Measurements from ENCODE around the gene TEDC1. TPM values are rescaled to one million over a fixed set of nuclear protein-coding genes. Genes with fewer than 3 reads are reported as not detected.

The TEDC1 gene
- polyA plus RNA-seq, 1 of the 3 experiments (the other 2 are of a cell fraction): 13.4 TPM

DNA sequence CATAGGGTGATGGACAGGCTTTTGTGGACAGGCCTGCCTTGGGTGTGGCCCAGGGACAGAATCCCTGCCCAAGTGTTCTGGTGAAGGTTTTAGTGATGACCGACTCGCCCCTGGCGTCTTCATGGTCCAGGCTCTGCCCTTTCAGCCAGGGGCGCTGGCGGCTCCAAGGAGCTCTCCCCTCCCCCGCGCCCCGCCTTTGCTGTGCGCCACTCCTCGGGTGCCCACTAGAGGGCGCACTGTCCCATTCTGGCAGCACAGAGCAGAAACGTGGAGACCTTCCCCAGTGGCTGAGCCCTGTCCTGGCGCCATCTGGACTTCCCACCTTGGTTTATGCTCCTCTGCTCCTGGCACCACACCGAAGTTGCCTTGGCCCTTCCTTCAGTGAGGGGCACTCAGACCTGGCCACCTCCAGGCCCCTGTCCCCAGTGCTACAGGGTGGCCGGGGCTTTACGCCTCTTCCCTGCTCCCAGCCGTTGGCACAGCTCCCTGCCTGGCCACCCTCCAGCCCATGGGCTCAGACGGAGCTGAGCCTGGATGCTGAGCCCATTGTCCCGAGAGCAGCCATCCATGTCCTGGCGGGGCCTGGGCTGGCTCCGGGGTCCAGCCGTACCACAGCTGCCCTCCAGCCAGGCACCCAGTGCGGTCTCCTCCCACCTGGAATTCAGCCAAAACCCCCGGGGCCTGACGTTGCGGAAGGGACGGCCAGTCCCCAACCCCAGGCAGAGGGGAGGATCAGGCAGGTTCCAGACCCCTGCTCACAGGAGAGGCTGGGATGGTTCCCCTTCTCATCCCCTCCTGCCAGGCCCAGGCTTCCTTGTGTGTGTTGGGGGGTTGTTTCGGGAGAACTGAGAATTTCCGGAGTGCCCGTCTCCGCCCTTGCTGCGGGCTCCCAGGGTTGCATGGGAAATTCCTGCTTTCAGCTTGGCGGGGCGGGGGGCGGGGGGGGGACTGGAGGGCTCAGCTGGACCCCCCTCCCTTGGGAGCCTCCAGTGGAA, 9.9 kb upstream of the TEDC1 start:
- H2AFZ ChIP-seq (ENCODE audit: low read depth): no peak overlapping the region
- no peak for TF ChIP-seq NRF1 (IDR thresholded peaks at IDR 0.05; ENCODE audit: low read depth, low read length)
- TF ChIP-seq, protein P1, sequence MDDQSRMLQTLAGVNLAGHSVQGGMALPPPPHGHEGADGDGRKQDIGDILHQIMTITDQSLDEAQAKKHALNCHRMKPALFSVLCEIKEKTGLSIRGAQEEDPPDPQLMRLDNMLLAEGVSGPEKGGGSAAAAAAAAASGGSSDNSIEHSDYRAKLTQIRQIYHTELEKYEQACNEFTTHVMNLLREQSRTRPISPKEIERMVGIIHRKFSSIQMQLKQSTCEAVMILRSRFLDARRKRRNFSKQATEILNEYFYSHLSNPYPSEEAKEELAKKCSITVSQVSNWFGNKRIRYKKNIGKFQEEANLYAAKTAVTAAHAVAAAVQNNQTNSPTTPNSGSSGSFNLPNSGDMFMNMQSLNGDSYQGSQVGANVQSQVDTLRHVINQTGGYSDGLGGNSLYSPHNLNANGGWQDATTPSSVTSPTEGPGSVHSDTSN (IDR thresholded peaks at IDR 0.05): peak; percentile 17; the same call in 1 of the 2 replicates
- TF ChIP-seq FOSL2 (IDR thresholded peaks at IDR 0.05; ENCODE audit: borderline replicate concordance, low read depth): no peak
- TF ChIP-seq, protein P2, sequence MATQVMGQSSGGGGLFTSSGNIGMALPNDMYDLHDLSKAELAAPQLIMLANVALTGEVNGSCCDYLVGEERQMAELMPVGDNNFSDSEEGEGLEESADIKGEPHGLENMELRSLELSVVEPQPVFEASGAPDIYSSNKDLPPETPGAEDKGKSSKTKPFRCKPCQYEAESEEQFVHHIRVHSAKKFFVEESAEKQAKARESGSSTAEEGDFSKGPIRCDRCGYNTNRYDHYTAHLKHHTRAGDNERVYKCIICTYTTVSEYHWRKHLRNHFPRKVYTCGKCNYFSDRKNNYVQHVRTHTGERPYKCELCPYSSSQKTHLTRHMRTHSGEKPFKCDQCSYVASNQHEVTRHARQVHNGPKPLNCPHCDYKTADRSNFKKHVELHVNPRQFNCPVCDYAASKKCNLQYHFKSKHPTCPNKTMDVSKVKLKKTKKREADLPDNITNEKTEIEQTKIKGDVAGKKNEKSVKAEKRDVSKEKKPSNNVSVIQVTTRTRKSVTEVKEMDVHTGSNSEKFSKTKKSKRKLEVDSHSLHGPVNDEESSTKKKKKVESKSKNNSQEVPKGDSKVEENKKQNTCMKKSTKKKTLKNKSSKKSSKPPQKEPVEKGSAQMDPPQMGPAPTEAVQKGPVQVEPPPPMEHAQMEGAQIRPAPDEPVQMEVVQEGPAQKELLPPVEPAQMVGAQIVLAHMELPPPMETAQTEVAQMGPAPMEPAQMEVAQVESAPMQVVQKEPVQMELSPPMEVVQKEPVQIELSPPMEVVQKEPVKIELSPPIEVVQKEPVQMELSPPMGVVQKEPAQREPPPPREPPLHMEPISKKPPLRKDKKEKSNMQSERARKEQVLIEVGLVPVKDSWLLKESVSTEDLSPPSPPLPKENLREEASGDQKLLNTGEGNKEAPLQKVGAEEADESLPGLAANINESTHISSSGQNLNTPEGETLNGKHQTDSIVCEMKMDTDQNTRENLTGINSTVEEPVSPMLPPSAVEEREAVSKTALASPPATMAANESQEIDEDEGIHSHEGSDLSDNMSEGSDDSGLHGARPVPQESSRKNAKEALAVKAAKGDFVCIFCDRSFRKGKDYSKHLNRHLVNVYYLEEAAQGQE (IDR thresholded peaks at IDR 0.05; ENCODE audit: low read depth, low read length): no peak
- TF ChIP-seq TCF12 (IDR thresholded peaks at IDR 0.05): peak; percentile 43; the same call in 1 of the 2 replicates
- no peak for TF ChIP-seq FOXJ3 (CRISPR knock-in tag; IDR thresholded peaks at IDR 0.05)
- TF ChIP-seq RAD21 (IDR thresholded peaks at IDR 0.05; ENCODE audit: low read length): peak; percentile 67
- TF ChIP-seq JUND (IDR thresholded peaks at IDR 0.05): no peak
- TF ChIP-seq, protein P3, sequence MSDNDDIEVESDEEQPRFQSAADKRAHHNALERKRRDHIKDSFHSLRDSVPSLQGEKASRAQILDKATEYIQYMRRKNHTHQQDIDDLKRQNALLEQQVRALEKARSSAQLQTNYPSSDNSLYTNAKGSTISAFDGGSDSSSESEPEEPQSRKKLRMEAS (IDR thresholded peaks at IDR 0.05; ENCODE audit: low read depth): peak; percentile 81
- TF ChIP-seq, protein P4, sequence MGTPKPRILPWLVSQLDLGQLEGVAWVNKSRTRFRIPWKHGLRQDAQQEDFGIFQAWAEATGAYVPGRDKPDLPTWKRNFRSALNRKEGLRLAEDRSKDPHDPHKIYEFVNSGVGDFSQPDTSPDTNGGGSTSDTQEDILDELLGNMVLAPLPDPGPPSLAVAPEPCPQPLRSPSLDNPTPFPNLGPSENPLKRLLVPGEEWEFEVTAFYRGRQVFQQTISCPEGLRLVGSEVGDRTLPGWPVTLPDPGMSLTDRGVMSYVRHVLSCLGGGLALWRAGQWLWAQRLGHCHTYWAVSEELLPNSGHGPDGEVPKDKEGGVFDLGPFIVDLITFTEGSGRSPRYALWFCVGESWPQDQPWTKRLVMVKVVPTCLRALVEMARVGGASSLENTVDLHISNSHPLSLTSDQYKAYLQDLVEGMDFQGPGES (IDR thresholded peaks at IDR 0.05; ENCODE audit: low read depth, low read length): no peak
- no peak; the same call in 1 of the 2 replicates for TF ChIP-seq SIN3A (IDR thresholded peaks at IDR 0.05; ENCODE audit: borderline replicate concordance, low read depth, low read length)
- no peak; the same call in 1 of the 2 replicates for TF ChIP-seq ELF1 (IDR thresholded peaks at IDR 0.05)
- TF ChIP-seq GATA2 (CRISPR knock-in tag; IDR thresholded peaks at IDR 0.05): no peak
- peak; percentile 76 for TF ChIP-seq MXI1 (IDR thresholded peaks at IDR 0.05; ENCODE audit: low read depth, low read length)
- no peak for TF ChIP-seq TAF1 (IDR thresholded peaks at IDR 0.05; ENCODE audit: borderline replicate concordance, low read depth, low read length)
- TF ChIP-seq, protein P5, sequence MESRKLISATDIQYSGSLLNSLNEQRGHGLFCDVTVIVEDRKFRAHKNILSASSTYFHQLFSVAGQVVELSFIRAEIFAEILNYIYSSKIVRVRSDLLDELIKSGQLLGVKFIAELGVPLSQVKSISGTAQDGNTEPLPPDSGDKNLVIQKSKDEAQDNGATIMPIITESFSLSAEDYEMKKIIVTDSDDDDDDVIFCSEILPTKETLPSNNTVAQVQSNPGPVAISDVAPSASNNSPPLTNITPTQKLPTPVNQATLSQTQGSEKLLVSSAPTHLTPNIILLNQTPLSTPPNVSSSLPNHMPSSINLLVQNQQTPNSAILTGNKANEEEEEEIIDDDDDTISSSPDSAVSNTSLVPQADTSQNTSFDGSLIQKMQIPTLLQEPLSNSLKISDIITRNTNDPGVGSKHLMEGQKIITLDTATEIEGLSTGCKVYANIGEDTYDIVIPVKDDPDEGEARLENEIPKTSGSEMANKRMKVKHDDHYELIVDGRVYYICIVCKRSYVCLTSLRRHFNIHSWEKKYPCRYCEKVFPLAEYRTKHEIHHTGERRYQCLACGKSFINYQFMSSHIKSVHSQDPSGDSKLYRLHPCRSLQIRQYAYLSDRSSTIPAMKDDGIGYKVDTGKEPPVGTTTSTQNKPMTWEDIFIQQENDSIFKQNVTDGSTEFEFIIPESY (IDR thresholded peaks at IDR 0.05; ENCODE audit: borderline replicate concordance, low read depth): no peak
- TF ChIP-seq, protein P6, sequence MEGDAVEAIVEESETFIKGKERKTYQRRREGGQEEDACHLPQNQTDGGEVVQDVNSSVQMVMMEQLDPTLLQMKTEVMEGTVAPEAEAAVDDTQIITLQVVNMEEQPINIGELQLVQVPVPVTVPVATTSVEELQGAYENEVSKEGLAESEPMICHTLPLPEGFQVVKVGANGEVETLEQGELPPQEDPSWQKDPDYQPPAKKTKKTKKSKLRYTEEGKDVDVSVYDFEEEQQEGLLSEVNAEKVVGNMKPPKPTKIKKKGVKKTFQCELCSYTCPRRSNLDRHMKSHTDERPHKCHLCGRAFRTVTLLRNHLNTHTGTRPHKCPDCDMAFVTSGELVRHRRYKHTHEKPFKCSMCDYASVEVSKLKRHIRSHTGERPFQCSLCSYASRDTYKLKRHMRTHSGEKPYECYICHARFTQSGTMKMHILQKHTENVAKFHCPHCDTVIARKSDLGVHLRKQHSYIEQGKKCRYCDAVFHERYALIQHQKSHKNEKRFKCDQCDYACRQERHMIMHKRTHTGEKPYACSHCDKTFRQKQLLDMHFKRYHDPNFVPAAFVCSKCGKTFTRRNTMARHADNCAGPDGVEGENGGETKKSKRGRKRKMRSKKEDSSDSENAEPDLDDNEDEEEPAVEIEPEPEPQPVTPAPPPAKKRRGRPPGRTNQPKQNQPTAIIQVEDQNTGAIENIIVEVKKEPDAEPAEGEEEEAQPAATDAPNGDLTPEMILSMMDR (IDR thresholded peaks at IDR 0.05): peak; percentile 96
- no peak for TF ChIP-seq TEAD4 (IDR thresholded peaks at IDR 0.05; ENCODE audit: borderline replicate concordance, insufficient read depth)
- peak; percentile 75 for TF ChIP-seq SMC3 (IDR thresholded peaks at IDR 0.05; ENCODE audit: low read depth, low read length)
- TF ChIP-seq POLR2AphosphoS5 (IDR thresholded peaks at IDR 0.05; ENCODE audit: low read depth, low read length): peak; percentile 52
- no peak for TF ChIP-seq FOXM1 (IDR thresholded peaks at IDR 0.05; ENCODE audit: low read depth)

More for the DNA sequence above, 9.9 kb upstream of the TEDC1 start:
- no peaks in the 10 kb centered on the region for H3K9me2 ChIP-seq
- peak overlapping the region; percentile 92 for H3K9ac ChIP-seq
- POLR2A ChIA-PET: interaction anchor here (0.9 to 2.3 kb wide), 11 partner anchors 9 to 180 kb away, joined by 3 to 16 read pairs (median 4); partner anchors contain the start of gene BRF1
- peaks cover 6% of the 10 kb centered on the region; the same call in 1 of the 2 replicates for H4K20me1 ChIP-seq (ENCODE audit: insufficient read depth)
- H3K27me3 ChIP-seq (ENCODE audit: insufficient read depth): no peaks in the 10 kb centered on the region
- CTCF ChIA-PET: interaction anchor here (0.6 to 7.2 kb wide), 43 partner anchors 9 to 362 kb away, joined by 3 to 137 read pairs (median 5); partner anchors contain the start of genes MTA1, TEDC1 and TMEM121
- H3F3A ChIP-seq (replicated peaks; ENCODE audit: insufficient read depth): peaks cover 27% of the 10 kb centered on the region
- H3K36me3 ChIP-seq (replicated peaks in 1 of 2; ENCODE audit: control insufficient read depth in 1 of 2, insufficient read depth in 2 of 2, low read length in 1 of 2): peaks cover 0 to 2% of the 10 kb centered on the region in 2 experiments
- H3K4me2 ChIP-seq: peak overlapping the region; percentile 82
- 0% methylated on average over 8 of the region's 35 CpGs for WGBS (ENCODE audit: low lambda C conversion rate)
- peaks cover 44 to 80% of the 10 kb centered on the region in 2 experiments; a peak in 3 of 4 replicates for H3K4me1 ChIP-seq (ENCODE audit: control insufficient read depth in 1 of 2, insufficient read depth in 2 of 2, low read depth in 1 of 2, low read length in 1 of 2)
- DNase-seq: peak; percentile 92
- H3K79me2 ChIP-seq (ENCODE audit: insufficient read depth): peaks cover 18% of the 10 kb centered on the region
- peak overlapping the region; percentile 98 to 100 for H3K27ac ChIP-seq (ENCODE audit: low read depth in 2 of 2, low read length in 1 of 2)
- H3K9me3 ChIP-seq: no peaks in the 10 kb centered on the region
- H3K4me3 ChIP-seq (ENCODE audit: low read depth in 2 of 2, low read length in 1 of 2): peak overlapping the region; percentile 39 to 56

All from SK-N-SH (cell line).